Measurements from ENCODE around the gene PPP1R14C. TPM values are rescaled to one million over a fixed set of nuclear protein-coding genes. Genes with fewer than 3 reads are reported as not detected.

The PPP1R14C gene
- polyA plus RNA-seq, 1 donor from 2014 or later = 14.0 TPM

DNA sequence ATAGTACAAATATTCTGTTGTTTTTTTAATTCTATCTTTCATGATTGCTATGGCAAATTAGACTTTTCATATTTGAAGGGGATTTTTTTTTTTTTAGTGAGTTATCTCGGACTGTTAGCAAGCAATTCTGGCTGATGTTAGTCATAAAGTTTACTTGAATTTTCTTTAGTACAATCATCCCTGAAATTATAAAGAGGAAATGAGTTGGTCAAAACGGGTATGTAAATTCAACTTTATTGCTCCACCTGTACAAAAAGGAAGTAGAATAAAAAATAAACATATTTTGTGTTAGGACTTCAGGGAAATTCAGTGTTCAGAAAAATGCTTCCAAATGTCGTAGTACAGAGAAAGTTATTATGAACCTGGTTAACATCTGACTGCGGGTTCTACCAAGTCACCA, 40.3 kb downstream of the PPP1R14C start:
- Histone ChIP-seq H3K9ac (ENCODE audit: low read length) (no peak overlapping the region), H2AFZ (ENCODE audit: low read depth, low read length) (no peak overlapping the region)

DNA sequence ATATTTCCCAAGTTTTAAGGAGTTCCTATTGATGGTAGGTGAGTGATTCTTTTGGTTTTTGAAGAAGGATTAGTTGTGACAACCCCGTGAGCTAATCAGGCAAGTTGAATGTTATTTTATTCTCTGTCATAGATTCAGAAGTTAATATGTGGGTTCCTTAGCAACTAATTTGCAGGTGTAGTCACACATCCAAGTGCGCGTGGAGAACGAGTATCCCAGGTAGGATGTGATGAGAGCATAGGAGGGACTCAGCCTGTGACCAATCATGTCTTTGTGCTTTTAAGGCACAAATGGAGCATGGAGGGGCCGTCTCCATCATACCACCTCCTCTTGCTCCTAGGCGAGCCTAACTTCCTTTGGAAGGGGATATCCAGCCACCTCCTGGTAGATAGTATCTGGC, 41.1 kb downstream of the PPP1R14C start:
- no peak overlapping the region for H3K4me2 ChIP-seq (ENCODE audit: low read length)
- no peaks in the 10 kb centered on the region for H3K79me2 ChIP-seq (replicated peaks; ENCODE audit: insufficient read depth, low read length)
- H3K4me3 ChIP-seq (ENCODE audit: low read length) = no peak overlapping the region
- no peak overlapping the region for H3K9ac ChIP-seq (ENCODE audit: low read length)
- H3K9me2 ChIP-seq (ENCODE audit: insufficient read depth, low read length) = no peaks in the 10 kb centered on the region
- no peaks in the 10 kb centered on the region for H4K20me1 ChIP-seq (ENCODE audit: insufficient read depth)
- H3K9me3 ChIP-seq (ENCODE audit: low read length) = no peaks in the 10 kb centered on the region
- TF ChIP-seq EZH2 (IDR thresholded peaks at IDR 0.05; ENCODE audit: borderline replicate concordance, insufficient read depth, low read length, poor library complexity, severe bottlenecking) (no peak), POLR2AphosphoS5 (IDR thresholded peaks at IDR 0.05) (no peak), MXI1 (conservative IDR thresholded peaks at IDR 0.05; ENCODE audit: poor library complexity, severe bottlenecking) (no peak), RAD21 (conservative IDR thresholded peaks at IDR 0.05) (no peak), TAF1 (IDR thresholded peaks at IDR 0.05; ENCODE audit: low read depth) (no peak), SMC3 (conservative IDR thresholded peaks at IDR 0.05; ENCODE audit: poor library complexity) (no peak)
- TF ChIP-seq, protein P1, sequence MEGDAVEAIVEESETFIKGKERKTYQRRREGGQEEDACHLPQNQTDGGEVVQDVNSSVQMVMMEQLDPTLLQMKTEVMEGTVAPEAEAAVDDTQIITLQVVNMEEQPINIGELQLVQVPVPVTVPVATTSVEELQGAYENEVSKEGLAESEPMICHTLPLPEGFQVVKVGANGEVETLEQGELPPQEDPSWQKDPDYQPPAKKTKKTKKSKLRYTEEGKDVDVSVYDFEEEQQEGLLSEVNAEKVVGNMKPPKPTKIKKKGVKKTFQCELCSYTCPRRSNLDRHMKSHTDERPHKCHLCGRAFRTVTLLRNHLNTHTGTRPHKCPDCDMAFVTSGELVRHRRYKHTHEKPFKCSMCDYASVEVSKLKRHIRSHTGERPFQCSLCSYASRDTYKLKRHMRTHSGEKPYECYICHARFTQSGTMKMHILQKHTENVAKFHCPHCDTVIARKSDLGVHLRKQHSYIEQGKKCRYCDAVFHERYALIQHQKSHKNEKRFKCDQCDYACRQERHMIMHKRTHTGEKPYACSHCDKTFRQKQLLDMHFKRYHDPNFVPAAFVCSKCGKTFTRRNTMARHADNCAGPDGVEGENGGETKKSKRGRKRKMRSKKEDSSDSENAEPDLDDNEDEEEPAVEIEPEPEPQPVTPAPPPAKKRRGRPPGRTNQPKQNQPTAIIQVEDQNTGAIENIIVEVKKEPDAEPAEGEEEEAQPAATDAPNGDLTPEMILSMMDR (IDR thresholded peaks at IDR 0.05; ENCODE audit: poor library complexity, severe bottlenecking) = no peak
- no peaks in the 10 kb centered on the region for H3K27me3 ChIP-seq (ENCODE audit: insufficient read depth, low read depth, low read length)
- no peaks in the 10 kb centered on the region for H3K36me3 ChIP-seq (ENCODE audit: insufficient read depth, low read length)
- H3F3A ChIP-seq (ENCODE audit: insufficient read depth, low read length, poor library complexity, severe bottlenecking) = no peaks in the 10 kb centered on the region
- no peak overlapping the region for H2AFZ ChIP-seq (ENCODE audit: low read depth, low read length)
- H3K27ac ChIP-seq (ENCODE audit: low read length) = no peak overlapping the region

More for the DNA sequence above, 40.3 kb downstream of the PPP1R14C start:
- no peaks in the 10 kb centered on the region for H4K20me1 ChIP-seq (ENCODE audit: insufficient read depth)
- no peaks in the 10 kb centered on the region for H3K79me2 ChIP-seq (replicated peaks; ENCODE audit: insufficient read depth, low read length)
- H3K4me2 ChIP-seq (ENCODE audit: low read length) = no peak overlapping the region
- TF ChIP-seq RAD21 (conservative IDR thresholded peaks at IDR 0.05) (no peak), EP300 (conservative IDR thresholded peaks at IDR 0.05; ENCODE audit: poor library complexity, severe bottlenecking) (no peak), SMC3 (conservative IDR thresholded peaks at IDR 0.05; ENCODE audit: poor library complexity) (no peak), TAF1 (IDR thresholded peaks at IDR 0.05; ENCODE audit: low read depth) (no peak), EZH2 (IDR thresholded peaks at IDR 0.05; ENCODE audit: borderline replicate concordance, insufficient read depth, low read length, poor library complexity, severe bottlenecking) (no peak), POLR2AphosphoS5 (IDR thresholded peaks at IDR 0.05) (no peak), MXI1 (conservative IDR thresholded peaks at IDR 0.05; ENCODE audit: poor library complexity, severe bottlenecking) (no peak)
- TF ChIP-seq, protein P2, sequence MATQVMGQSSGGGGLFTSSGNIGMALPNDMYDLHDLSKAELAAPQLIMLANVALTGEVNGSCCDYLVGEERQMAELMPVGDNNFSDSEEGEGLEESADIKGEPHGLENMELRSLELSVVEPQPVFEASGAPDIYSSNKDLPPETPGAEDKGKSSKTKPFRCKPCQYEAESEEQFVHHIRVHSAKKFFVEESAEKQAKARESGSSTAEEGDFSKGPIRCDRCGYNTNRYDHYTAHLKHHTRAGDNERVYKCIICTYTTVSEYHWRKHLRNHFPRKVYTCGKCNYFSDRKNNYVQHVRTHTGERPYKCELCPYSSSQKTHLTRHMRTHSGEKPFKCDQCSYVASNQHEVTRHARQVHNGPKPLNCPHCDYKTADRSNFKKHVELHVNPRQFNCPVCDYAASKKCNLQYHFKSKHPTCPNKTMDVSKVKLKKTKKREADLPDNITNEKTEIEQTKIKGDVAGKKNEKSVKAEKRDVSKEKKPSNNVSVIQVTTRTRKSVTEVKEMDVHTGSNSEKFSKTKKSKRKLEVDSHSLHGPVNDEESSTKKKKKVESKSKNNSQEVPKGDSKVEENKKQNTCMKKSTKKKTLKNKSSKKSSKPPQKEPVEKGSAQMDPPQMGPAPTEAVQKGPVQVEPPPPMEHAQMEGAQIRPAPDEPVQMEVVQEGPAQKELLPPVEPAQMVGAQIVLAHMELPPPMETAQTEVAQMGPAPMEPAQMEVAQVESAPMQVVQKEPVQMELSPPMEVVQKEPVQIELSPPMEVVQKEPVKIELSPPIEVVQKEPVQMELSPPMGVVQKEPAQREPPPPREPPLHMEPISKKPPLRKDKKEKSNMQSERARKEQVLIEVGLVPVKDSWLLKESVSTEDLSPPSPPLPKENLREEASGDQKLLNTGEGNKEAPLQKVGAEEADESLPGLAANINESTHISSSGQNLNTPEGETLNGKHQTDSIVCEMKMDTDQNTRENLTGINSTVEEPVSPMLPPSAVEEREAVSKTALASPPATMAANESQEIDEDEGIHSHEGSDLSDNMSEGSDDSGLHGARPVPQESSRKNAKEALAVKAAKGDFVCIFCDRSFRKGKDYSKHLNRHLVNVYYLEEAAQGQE (IDR thresholded peaks at IDR 0.05; ENCODE audit: borderline replicate concordance) = no peak
- TF ChIP-seq, protein P1 (IDR thresholded peaks at IDR 0.05; ENCODE audit: poor library complexity, severe bottlenecking) = no peak
- no peaks in the 10 kb centered on the region for H3K27me3 ChIP-seq (ENCODE audit: insufficient read depth, low read depth, low read length)
- no peaks in the 10 kb centered on the region for H3F3A ChIP-seq (ENCODE audit: insufficient read depth, low read length, poor library complexity, severe bottlenecking)
- H3K9me2 ChIP-seq (ENCODE audit: insufficient read depth, low read length) = no peaks in the 10 kb centered on the region
- no peak overlapping the region for H3K4me3 ChIP-seq (ENCODE audit: low read length)
- no peak overlapping the region for H3K27ac ChIP-seq (ENCODE audit: low read length)
- H3K36me3 ChIP-seq (ENCODE audit: insufficient read depth, low read length) = no peaks in the 10 kb centered on the region
- no peaks in the 10 kb centered on the region for H3K9me3 ChIP-seq (ENCODE audit: low read length)

All from neural cell (in vitro differentiated cells).